T-cell (primary cell): ENCODE measurements around the gene AHSG. TPM values are rescaled to one million over a fixed set of nuclear protein-coding genes. Genes with fewer than 3 reads are reported as not detected.

Experiments
- ATAC-seq, 4 experiments: fragments of 200-7000 bp in 3 of 4; fragments of 150-1000 bp in 1 of 4; cut with Tn5 transposase; replicated peaks in 1 of 4; 1 replicate in 3 of 4; 2 replicates in 1 of 4; pipeline ENCODE4 v1.10.0; 2021; ENCODE audit warnings: moderate library complexity in 3 of 4, mild to moderate bottlenecking in 2 of 4, moderate number of reproducible peaks in 1 of 4
- CTCF ChIA-PET, 2 donors: fragments of 300-600 bp; sonication (Branson Sonifier 250); formaldehyde crosslinking; loops; one replicate each; lab custom pipeline; 2022; ENCODE audit warnings: antibody characterized with exemption in 2 of 2; lab: Charles Lee
- POLR2A ChIA-PET, 2 donors: fragments of 300-600 bp; sonication (Branson Sonifier 250); formaldehyde crosslinking; loops; one replicate each; lab custom pipeline; 2022; ENCODE audit warnings: antibody characterized with exemption in 2 of 2; lab: Charles Lee
- DNase-seq, 35 experiments: peaks; one replicate each; pipeline versions ENCODE4 v3.0.0 to v3.0.0-alpha.2; 2013 to 2023
- H3K27ac ChIP-seq: one replicate; pipeline ENCODE4 v1.5.1; 2013; ENCODE audit warnings: low read length
- H3K27me3 ChIP-seq, 2 experiments: replicated peaks in 1 of 2; 1 replicate in 1 of 2; 2 replicates in 1 of 2; pipeline versions ENCODE4 v1.6.1 to v1.7.0; 2013; ENCODE audit warnings: low read length in 1 of 2, mixed read lengths in 1 of 2; ENCODE audit not compliant: control insufficient read depth in 2 of 2, insufficient read depth in 2 of 2; ENCODE audit errors: extremely low read depth in 1 of 2
- H3K36me3 ChIP-seq, 2 donors: 1 replicate in 1 of 2; 2 replicates in 1 of 2; pipeline versions ENCODE4 v1.6.1 to v1.7.0; 2013; ENCODE audit warnings: low read length in 1 of 2; ENCODE audit not compliant: control insufficient read depth in 2 of 2, insufficient read depth in 1 of 2; ENCODE audit errors: extremely low read depth in 1 of 2
- H3K4me1 ChIP-seq, 2 experiments: 1 replicate in 1 of 2; 2 replicates in 1 of 2; pipeline versions ENCODE4 v1.6.1 to v1.7.0; 2013; ENCODE audit warnings: low read length in 2 of 2, mixed read lengths in 1 of 2; ENCODE audit not compliant: insufficient read depth in 2 of 2, control insufficient read depth in 1 of 2; ENCODE audit errors: extremely low read depth in 1 of 2
- H3K4me3 ChIP-seq, 2 donors: 1 replicate in 1 of 2; 2 replicates in 1 of 2; pipeline versions ENCODE4 v1.5.1 to v1.7.0; 2013; ENCODE audit warnings: mild to moderate bottlenecking in 2 of 2, low read length in 1 of 2, moderate library complexity in 1 of 2; ENCODE audit not compliant: control insufficient read depth in 1 of 2; ENCODE audit errors: extremely low read depth in 1 of 2
- H3K9me3 ChIP-seq: 2 replicates; pipeline ENCODE4 v1.7.0; 2013
- H3K27ac Mint-ChIP-seq, 2 donors: one replicate each; pipeline ENCODE4 v1.8.0; 2020 to 2021; ENCODE audit warnings: mild to moderate bottlenecking in 2 of 2, mixed read lengths in 2 of 2
- H3K27me3 Mint-ChIP-seq, 2 donors: one replicate each; pipeline ENCODE4 v1.8.0; 2021 to 2022; ENCODE audit warnings: mixed read lengths in 2 of 2
- H3K36me3 Mint-ChIP-seq: one replicate; pipeline ENCODE4 v1.8.0; 2021; ENCODE audit warnings: mixed read lengths
- H3K4me1 Mint-ChIP-seq, 3 donors: one replicate each; pipeline ENCODE4 v1.8.0; 2020 to 2022; ENCODE audit warnings: mixed read lengths in 3 of 3, mild to moderate bottlenecking in 1 of 3
- H3K4me3 Mint-ChIP-seq, 3 donors: one replicate each; pipeline ENCODE4 v1.8.0; 2020 to 2022; ENCODE audit warnings: mild to moderate bottlenecking in 3 of 3, mixed read lengths in 3 of 3, moderate library complexity in 3 of 3
- H3K9me3 Mint-ChIP-seq, 3 donors: one replicate each; pipeline ENCODE4 v1.8.0; 2020 to 2022; ENCODE audit warnings: mixed read lengths in 3 of 3
- WGBS: methylation state at CpG from one replicate; pipeline ENCODE4 v1.1.5; 2013; ENCODE audit warnings: missing lambda C conversion rate; ENCODE audit not compliant: insufficient coverage; 5-methylcytosine and 5-hydroxymethylcytosine counted together
- total RNA-seq, 35 experiments: library from RNA in 6 of 35; stranded (reverse) in 6 of 35; fragments of 120-200 nt in 1 of 35; gene quantifications; one replicate each; pipeline versions ENCODE4 v1.2.1 to v1.2.4 and lab custom pipeline; 2013 to 2026

Gene AHSG
- total RNA-seq, 5 donors from 2014 or later (not counting 1 experiment from before 2014, with no cell fraction given): 1.8 to 1.9 (median 1.9) TPM; not detected in 2

DNA sequence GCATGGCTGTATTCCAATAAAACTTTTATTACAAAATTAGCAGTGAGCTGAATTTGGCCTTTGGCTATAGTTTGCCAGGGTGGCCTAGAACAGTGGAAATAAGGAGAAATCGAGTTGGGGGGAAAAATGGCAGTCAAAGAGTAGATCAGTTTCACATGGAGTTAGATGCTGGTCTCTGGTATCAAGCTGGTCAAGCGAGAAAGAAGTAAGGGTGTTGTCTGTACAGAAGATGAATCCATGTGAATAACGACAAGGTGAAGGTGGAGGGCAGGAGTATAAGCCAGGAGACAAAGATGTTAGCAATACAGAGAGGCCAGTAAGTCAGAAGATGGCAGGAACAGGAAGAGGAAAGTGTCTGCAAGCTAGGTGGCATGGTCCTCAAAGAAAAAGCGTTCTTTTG is 11.7 kb downstream of the AHSG start:
- Mint-ChIP-seq H3K9me3 (no peaks in the 10 kb centered on the region), H3K4me3 (no peak overlapping the region), H3K27ac (no peak overlapping the region), H3K27me3 (peaks cover 9 to 11% of the 10 kb centered on the region in 2 donors), H3K36me3 (no peaks in the 10 kb centered on the region), H3K4me1 (no peaks in the 10 kb centered on the region)
- Histone ChIP-seq H3K27me3 (peaks cover 0 to 16% of the 10 kb centered on the region in 2 experiments), H3K9me3 (no peaks in the 10 kb centered on the region), H3K4me1 (no peaks in the 10 kb centered on the region), H3K4me3 (no peak overlapping the region), H3K36me3 (no peaks in the 10 kb centered on the region), H3K27ac (no peak overlapping the region)
- 64% methylated on average over 4 of the region's 4 CpGs for WGBS
- ChIA-PET CTCF (interaction anchor here (1.0 to 4.2 kb wide), 2 partner anchors 9 to 10 kb away, joined by 3 to 21 read pairs; partner anchors contain the start of gene AHSG (in 1 of the 2)), POLR2A (interaction anchor here in 1 of 2 donors (0.7 kb wide), 1 partner anchor 148 kb away, joined by 3 read pairs; no protein-coding TSS in a partner anchor)
- no peak for DNase-seq
- ATAC-seq: no peak

DNA sequence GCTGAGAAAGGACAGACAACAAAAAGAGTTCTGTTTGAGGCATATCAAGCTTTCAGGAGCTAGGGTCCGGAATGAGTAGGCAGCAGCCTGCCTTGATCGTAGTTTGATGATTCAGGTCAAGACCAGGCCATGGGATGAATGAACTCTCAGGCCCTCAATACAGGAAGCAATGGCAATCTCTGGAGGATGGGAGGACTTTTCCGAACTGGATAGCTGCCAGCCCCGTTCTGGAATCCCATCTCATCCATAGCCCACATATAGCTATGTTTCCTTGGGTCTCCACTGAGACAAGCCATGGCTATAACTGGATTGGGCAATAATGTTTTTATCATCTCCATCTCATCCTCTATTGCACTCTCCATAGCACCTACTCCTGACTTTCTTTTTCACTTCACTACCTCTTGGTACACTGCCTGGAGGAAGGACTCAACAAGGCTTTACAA is 12.8 kb downstream of the AHSG start:
- Histone ChIP-seq H3K27ac (no peak overlapping the region), H3K27me3 (peaks cover 0 to 9% of the 10 kb centered on the region in 2 experiments), H3K36me3 (no peaks in the 10 kb centered on the region), H3K4me3 (no peak overlapping the region), H3K9me3 (no peaks in the 10 kb centered on the region), H3K4me1 (no peaks in the 10 kb centered on the region)
- Mint-ChIP-seq H3K36me3 (no peaks in the 10 kb centered on the region), H3K9me3 (no peaks in the 10 kb centered on the region), H3K27ac (no peak overlapping the region), H3K4me3 (no peak overlapping the region), H3K4me1 (no peaks in the 10 kb centered on the region), H3K27me3 (peaks cover 14 to 15% of the 10 kb centered on the region in 2 donors)
- ChIA-PET CTCF (interaction anchor here (0.7 to 4.2 kb wide), 3 partner anchors 9 to 11 kb away, joined by 3 to 21 read pairs (median 3); partner anchors contain the start of gene AHSG (in 1 of the 2)), POLR2A (interaction anchor here in 1 of 2 donors (0.6 kb wide), 1 partner anchor 15 kb away, joined by 3 read pairs; no protein-coding TSS in a partner anchor)
- DNase-seq: no peak
- WGBS: 63% methylated on average over 3 of the region's 4 CpGs
- no peak for ATAC-seq

DNA sequence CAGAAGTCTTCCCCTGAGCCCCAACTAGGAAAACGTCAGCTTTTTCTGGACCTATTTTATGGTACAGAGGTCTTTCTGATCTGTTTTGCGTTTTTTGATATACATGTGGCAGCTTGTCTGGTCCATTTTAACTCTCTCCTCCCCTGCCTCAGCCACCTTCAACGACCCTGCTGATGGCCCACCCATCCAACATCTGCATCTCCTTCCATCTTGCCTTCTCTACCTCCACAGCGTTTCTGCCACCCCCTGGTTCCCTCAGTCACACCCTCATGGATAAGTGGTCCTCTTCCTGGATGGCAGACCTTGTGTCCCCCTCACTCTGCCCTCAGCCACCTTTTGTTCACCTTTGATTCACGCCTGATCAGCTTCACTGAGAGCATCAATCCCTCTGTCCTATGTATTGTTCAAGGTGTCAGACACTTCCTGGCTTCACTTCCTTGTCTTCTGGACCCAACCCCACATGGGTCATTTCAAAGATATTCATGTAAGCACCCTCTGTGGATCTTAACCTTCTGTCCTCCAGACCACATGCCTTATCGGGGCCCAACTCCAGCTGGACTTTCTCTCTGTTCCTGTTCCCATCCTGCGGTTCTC is 13.5 kb downstream of the AHSG start:
- no peak for DNase-seq
- H3K4me1 ChIP-seq: no peaks in the 10 kb centered on the region
- H3K27ac ChIP-seq: no peak overlapping the region
- 71% methylated on average over 5 of the region's 7 CpGs for WGBS
- Mint-ChIP-seq H3K4me3 (no peak overlapping the region), H3K9me3 (no peaks in the 10 kb centered on the region), H3K27ac (no peak overlapping the region), H3K4me1 (no peaks in the 10 kb centered on the region), H3K27me3 (peaks cover 15 to 21% of the 10 kb centered on the region in 2 donors), H3K36me3 (no peaks in the 10 kb centered on the region)
- no peak overlapping the region for H3K4me3 ChIP-seq
- H3K9me3 ChIP-seq: no peaks in the 10 kb centered on the region
- no peaks in the 10 kb centered on the region for H3K36me3 ChIP-seq
- ChIA-PET POLR2A (no interaction called here), CTCF (interaction anchor here in 1 of 2 donors (0.7 to 4.2 kb wide), 2 partner anchors 9 to 12 kb away, joined by 3 to 21 read pairs; partner anchors contain the start of gene AHSG)
- ATAC-seq: no peak
- peaks cover 0 to 7% of the 10 kb centered on the region in 2 experiments for H3K27me3 ChIP-seq

DNA sequence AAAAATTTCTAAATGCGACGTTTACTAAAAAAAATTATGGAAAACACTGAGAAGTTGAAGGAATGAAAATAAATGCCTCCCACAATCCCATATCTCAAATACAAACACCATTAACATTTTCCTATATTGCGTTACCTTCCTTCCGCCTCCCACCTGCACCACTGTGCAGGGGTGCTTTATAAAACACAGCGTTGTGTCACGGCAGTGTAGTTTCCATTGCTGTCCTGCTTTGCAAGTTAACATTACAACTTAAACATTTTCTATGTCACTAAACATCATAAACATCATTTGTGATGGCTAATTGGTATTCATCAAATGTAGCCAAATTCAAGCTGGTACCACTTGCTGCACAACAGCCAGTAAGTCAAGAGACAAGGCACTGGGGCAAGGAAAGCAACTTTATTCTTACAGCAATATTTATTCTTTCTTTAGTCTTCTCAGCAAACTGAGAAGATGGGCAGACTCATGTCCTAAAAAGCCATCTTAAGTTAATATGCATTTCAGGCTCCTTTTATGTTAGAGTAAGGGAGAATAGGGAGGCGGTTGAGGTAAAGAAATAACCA is 15.1 kb downstream of the AHSG start:
- Mint-ChIP-seq H3K9me3 (no peaks in the 10 kb centered on the region), H3K27me3 (peaks cover 8 to 14% of the 10 kb centered on the region in 2 donors), H3K27ac (no peak overlapping the region), H3K36me3 (no peaks in the 10 kb centered on the region), H3K4me1 (no peaks in the 10 kb centered on the region), H3K4me3 (no peak overlapping the region)
- Histone ChIP-seq H3K4me3 (no peak overlapping the region), H3K9me3 (no peaks in the 10 kb centered on the region), H3K36me3 (no peaks in the 10 kb centered on the region), H3K27me3 (peaks cover 0 to 7% of the 10 kb centered on the region in 2 experiments), H3K4me1 (no peaks in the 10 kb centered on the region), H3K27ac (no peak overlapping the region)
- ChIA-PET CTCF (no interaction called here), POLR2A (no interaction called here)
- DNase-seq (no peak), ATAC-seq (no peak)
- 100% methylated on average over 3 of the region's 7 CpGs for WGBS

DNA sequence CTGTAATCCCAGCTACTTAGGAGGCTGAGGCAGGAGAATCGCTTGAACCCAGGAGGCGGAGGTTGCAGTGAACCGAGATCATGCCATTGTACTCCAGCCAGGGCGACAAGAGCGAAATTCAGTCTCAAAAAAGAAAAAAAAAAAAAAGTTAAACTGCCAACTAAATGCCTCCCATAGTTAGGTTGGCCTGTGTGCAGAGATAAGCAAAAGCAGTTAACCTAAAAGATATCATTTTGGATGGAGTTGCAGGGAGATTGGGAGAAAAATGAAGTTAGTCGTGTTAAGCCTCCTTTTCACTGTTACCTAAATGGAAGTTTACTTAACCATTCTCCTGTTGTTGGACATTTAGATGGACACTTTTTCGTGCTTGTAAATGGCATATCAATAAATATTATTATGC is 15.9 kb downstream of the AHSG start:
- Mint-ChIP-seq H3K4me1 (no peaks in the 10 kb centered on the region), H3K9me3 (no peaks in the 10 kb centered on the region), H3K4me3 (no peak overlapping the region), H3K27ac (no peak overlapping the region), H3K27me3 (peaks cover 8 to 14% of the 10 kb centered on the region in 2 donors), H3K36me3 (no peaks in the 10 kb centered on the region)
- ChIA-PET POLR2A (no interaction called here), CTCF (no interaction called here)
- no CpG with 5 or more reads among the region's 7 CpGs for WGBS
- no peaks in the 10 kb centered on the region for H3K4me1 ChIP-seq
- no peak overlapping the region for H3K4me3 ChIP-seq
- ATAC-seq (no peak), DNase-seq (no peak)
- peaks cover 0 to 7% of the 10 kb centered on the region in 2 experiments for H3K27me3 ChIP-seq
- no peaks in the 10 kb centered on the region for H3K36me3 ChIP-seq
- no peaks in the 10 kb centered on the region for H3K9me3 ChIP-seq
- no peak overlapping the region for H3K27ac ChIP-seq

DNA sequence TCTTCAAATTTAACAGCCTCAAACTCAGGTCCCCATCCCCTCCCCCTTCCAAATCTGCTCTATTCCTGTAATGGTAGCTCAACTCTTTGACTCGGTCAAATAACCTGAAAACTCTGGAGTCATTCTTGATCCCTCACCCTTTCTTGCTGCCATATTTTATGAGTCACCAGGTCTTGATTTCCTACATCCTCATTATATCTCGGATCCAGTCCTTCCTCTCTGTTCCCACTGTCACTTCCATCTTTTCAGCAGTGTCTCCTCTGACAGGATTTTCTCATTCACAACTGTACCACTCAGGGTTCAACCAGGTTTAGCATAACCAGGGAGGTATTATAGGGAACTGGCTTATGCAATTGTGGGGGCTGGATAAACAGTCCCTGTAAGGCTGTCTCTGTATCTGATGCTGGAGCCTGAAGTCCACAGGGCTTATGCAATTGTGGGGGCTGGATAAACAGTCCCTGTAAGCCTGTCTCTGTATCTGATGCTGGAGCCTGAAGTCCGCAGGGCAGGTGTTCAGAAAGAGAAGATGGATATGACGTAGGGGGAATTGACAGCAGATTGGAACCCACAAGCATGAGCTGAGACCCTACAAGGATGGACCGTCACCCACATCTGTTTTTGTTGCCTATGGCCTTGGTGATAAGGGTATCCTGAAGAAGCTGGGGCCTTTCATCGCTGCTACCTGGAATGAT is 18.2 kb downstream of the AHSG start:
- CTCF ChIA-PET: interaction anchor here (0.5 to 1.5 kb wide), 5 partner anchors 8 to 649 kb away, joined by 3 to 7 read pairs (median 4); no protein-coding TSS in a partner anchor
- DNase-seq: no peak
- Histone ChIP-seq H3K27me3 (peaks cover 0 to 7% of the 10 kb centered on the region in 2 experiments), H3K9me3 (no peaks in the 10 kb centered on the region), H3K4me1 (no peaks in the 10 kb centered on the region), H3K36me3 (no peaks in the 10 kb centered on the region), H3K4me3 (no peak overlapping the region), H3K27ac (no peak overlapping the region)
- Mint-ChIP-seq H3K9me3 (no peaks in the 10 kb centered on the region), H3K27ac (no peak overlapping the region), H3K4me1 (no peaks in the 10 kb centered on the region), H3K36me3 (no peaks in the 10 kb centered on the region), H3K4me3 (no peak overlapping the region), H3K27me3 (peaks cover 8 to 19% of the 10 kb centered on the region in 2 donors)
- no peak for ATAC-seq
- WGBS: 82% methylated on average over 5 of the region's 6 CpGs
- POLR2A ChIA-PET: no interaction called here
